GM21717 (cell line): Measurements from ENCODE around the gene GBGT1.
"Not testable (repeated sequence)": the region's sequence is repeated elsewhere in the genome, so short reads cannot be mapped to it uniquely, and the experiment has no call there.

Source experiments
- ATAC-seq: cut with Tn5 transposase; IDR thresholded peaks from one replicate; pipeline ENCODE4 v1.9.1; 2021; ENCODE audit warnings: mild to moderate bottlenecking, moderate library complexity; ENCODE audit not compliant: unreplicated experiment

Gene GBGT1

GRCh38 chr9:133163504-133164172 is at the start of gene GBGT1:
Gene GBGT1 (minus strand): TSS chr9:133163914. CDS start chr9:133162412, 1,502 bp downstream.
- no peak for ATAC-seq

DNA sequence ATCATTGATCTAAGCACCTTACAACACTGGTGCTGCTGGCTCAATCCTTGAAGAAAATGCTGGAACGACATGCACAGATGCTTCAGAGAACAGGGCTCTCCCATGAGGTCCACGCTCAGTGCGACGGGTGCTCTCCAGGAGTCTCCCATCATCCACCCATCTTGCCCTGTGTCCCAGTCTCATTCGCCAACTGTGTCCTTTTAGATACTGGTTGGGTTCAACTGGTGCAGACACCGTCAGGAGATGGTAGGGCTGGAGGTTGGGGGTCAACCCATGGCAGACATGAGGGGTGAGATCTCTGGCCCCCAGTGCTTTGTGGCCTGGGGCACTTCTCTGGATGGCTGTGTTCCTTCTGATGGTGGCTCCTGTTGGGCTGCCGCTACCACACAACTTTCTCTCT is 46.9 kb upstream of the GBGT1 start:
- no peak for ATAC-seq

DNA sequence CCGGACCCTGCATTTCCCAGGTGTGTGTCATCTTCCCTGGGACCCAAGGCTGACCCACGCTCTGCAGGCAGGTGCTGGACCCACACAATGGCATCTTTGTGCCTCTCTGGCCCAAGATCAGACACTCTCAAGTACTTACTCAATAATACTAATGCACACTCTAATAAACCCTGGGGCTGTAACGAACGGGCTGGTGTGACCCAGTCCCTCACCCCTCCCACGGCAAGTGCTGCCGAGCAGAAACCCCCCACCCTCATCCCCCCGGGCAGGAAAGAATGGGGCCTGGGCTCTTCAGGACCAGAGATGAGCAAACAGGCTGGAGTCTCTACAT is 46.5 kb upstream of the GBGT1 start:
- ATAC-seq, result no peak

- ATAC-seq, result not testable (repeated sequence)
Measured at GRCh38 chr9:133209327-133210201, 45.9 kb upstream of the GBGT1 start.

- not testable (repeated sequence) for ATAC-seq
Measured at GRCh38 chr9:133208880-133209300, 45.2 kb upstream of the GBGT1 start, which contains the start of gene OBP2B. Gene OBP2B (minus strand): TSS chr9:133209250. CDS start chr9:133209199, 51 bp downstream.

- not testable (repeated sequence) for ATAC-seq
Measured at GRCh38 chr9:133208171-133208879, 44.6 kb upstream of the GBGT1 start.

DNA sequence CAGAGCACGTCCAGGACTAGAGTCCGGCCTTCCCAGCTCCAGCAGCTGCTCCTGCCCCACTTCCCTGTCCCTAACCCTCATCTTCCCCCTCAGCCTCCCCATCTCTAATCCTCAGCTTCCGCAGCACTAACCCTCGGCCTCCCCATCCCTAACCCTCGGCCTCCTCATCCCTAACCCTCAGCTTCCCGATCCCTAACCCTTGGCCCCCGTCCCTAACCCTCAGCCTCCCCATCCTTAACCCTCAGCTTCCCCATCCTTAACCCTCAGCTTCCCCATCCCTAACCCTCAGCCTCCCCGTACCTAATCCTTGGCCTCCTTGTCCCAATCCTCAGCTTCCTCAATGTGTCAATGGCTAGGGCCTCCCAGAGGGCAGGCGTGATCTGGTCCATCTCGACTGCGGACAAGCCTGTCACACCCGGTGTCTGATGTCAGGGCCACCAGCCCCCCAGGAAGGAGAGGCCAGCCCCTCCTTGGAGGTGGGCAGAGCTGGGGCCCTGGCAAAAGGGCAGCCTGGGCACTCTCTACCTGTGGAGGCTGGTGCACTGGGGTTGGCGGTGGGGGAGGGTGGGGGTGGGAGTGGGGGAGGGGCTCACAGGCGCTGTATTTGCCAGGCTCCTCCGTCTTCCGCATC is 43.9 kb upstream of the GBGT1 start:
- ATAC-seq, result no peak

DNA sequence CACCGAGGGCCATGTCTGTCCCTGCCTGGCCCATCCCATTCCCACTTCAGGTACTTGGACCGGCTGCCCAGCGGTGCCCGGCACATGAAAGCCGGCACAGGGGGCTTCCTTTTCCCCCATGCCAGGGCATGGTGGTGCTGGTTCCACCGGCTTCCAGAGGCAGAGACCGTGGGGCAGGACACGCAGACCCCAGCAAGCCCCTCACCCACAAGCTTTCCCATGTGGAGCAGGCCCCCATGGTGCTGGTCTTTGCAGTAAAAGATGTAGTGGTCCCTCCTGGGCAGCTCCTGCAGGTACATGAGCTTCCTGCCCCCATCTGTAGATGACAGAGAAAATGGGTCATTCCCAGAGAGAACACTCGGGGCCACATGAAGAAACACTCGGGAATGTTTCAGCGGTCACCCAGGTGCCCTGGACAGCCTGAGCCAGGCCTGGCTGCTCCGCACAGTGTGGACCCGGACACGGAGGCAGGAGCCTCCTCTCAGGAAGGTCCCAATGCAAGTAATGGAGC is 43.4 kb upstream of the GBGT1 start:
- ATAC-seq, result no peak

- no peak for ATAC-seq
Measured at GRCh38 chr9:133205996-133206931, 42.5 kb upstream of the GBGT1 start.

- not testable (repeated sequence) for ATAC-seq
Measured at GRCh38 chr9:133205481-133205887, 41.8 kb upstream of the GBGT1 start.

DNA sequence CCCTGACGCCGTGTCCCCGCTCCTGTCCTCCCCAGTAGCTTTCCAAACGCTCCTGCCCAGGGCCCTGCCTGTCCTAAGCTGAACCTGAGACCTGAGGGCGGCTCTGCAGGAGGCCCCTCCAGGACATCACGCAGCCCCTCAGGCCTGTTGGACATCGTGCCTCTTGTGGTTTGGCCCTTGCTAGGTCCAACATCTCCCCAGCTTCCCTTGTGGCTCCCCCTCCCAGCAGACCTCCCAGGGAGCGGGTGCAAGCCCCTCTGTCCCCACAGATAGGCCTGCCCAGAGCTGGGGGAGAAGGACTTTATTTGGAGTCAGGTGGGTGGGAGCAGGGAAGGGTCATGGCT is 41.3 kb upstream of the GBGT1 start:
- no peak for ATAC-seq

DNA sequence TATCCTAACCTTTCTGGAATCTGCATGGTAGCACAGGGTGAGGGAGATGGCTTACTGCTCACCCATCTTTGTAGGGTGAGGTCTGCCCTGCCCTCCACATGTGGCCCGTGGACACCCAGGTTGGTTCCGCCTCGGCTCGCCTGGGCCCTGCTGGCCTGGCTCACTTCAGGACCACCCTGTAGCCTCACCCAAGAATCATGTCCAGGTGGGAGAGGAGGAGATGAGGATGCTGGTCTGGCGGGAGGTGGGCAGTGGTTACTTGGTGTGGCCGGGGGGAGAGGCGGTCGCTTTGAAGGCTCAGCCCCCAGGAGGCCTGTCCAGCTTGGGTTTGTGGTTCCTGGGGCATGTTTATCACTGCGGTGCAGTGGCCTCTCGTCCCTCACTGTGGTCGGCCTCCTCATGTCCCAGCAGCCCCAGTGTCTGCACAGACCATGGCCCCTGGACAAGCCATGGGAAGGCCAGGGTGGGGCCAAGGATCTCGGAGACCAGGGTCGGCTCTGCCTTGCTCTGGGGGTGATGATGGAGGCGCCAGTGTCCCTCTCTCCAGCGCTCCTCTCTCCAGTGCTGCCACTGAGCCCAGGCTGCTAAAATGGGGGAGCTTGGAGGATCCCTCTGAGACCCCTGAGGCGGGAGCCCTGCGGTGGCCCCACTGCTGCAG is 40.8 kb upstream of the GBGT1 start:
- ATAC-seq, result no peak

DNA sequence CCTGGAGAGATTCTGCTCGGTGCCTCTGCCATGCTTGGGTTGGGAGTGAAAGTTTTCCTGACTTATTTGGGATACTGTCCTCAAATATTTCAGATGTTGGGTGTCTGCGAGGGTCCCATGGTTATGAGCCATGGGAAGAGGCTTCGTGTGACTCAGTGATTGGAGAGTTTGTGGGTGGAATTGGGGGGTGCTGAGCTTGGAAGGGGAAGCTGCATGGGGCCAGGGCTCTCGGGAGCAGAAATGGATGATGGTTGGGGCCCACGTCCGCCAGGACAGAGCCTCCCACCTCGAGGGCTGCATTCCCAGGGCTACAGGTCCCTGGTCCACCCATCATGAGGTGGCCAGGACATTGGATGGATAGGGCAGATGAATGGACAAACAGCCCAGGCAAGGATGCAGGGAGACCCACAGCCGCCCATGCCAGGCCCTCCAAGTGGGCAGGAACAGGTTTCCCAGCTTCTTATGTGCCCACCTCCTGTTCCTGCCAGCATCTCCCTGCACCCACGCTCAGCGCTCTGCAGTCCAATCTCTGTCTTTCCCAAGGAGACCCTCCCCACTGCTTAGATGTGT is 39.9 kb upstream of the GBGT1 start:
- no peak for ATAC-seq

- ATAC-seq, result no peak
Measured at GRCh38 chr9:133202688-133203453, 39.2 kb upstream of the GBGT1 start.

DNA sequence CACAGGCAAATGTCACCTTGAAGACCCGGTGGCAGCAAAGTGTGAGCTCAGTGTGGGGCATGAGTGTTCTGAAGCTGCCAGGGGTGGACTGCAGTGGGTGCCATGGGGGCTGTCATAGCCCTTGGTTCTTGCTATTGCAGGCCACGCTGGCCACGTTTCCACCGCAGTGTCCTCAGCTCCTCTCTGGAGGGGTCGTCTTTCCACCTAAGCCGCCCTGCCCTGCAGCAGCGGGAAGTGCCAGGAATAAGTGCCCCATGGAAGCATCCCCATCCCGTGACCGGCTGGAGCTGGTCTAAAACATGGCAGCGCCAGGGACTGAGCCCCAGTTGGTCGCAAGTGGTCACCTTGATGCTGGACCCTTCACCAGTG is 38.4 kb upstream of the GBGT1 start:
- ATAC-seq, result no peak

DNA sequence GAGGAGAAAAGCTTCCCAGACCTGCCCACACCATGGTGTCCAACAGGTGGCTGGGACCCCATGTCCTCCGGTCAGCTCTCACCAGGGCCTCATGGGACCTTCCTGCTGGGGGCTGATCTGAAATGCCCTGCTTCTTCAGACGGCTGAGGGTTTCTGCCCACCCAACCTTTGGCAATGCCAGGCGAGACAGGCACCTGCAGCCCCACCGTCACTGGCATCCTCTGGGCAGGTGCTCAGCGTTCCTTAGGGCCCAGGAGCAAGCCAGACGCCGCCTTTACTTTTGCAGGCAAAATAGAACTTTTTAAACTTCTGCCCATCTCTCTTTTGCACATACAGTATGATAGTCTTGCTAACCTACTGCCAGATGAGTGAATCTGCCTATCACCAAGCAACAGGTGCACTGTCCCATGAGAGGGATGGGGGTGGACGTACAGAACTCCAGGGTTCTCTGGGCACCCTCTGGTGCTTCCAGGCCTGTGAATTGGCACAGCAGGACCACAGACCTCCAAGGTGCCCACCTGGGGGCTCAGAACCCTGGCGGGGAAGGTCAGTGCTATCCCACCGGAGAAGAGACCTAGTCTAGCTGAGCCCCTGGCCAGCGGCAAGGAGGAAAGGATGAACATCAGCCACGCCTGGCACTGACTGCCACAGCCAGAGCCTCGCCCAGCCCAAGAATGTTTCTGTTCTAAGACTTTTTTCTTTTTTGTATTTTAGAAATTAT is 37.9 kb upstream of the GBGT1 start:
- ATAC-seq, result no peak

- no peak for ATAC-seq
Measured at GRCh38 chr9:133200631-133201030, 36.9 kb upstream of the GBGT1 start.
